Left cardiac atrium (tissue), 4 donors: ENCODE results near the gene TIMM22. TPM values are rescaled to one million over a fixed set of nuclear protein-coding genes. Genes with fewer than 3 reads are reported as not detected.
A peak's percentile ranks its signal among the peaks of the same experiment; 100 is the strongest.
"Not testable (repeated sequence)": the region's sequence is repeated elsewhere in the genome, so short reads cannot be mapped to it uniquely, and the experiment has no call there.

Experiments
- ATAC-seq, 2 donors: fragments of 200-7000 bp; cut with Tn5 transposase; one replicate each; pipeline ENCODE4 v1.9.1; 2020; ENCODE audit warnings: mild to moderate bottlenecking in 2 of 2, moderate library complexity in 2 of 2
- DNase-seq: peaks from one replicate; pipeline ENCODE4 v3.0.0-alpha.2; 2020
- intact Hi-C, 2 donors: fragments of 100-400 bp; cut with DNase I; formaldehyde crosslinking; loops; one replicate each; pipeline versions ENCODE4 v1.14.1 to v1.15.1; 2022 to 2023
- microRNA-seq, 2 donors: library from miRNA; unstranded; fragments of <30 nt; microRNA quantifications; one replicate each; pipeline ENCODE4 v1.2.0, GENCODE V29; 2020
- total RNA-seq, 2 donors: library from RNA; stranded (reverse); fragmentation: NEBNext Ultra II Directional; extraction: Animal tissue kit (Norgen Biotek cat#: 25700); gene quantifications; one replicate each; pipeline ENCODE4 v1.2.1, GENCODE V29; 2021
- donor health status: DM: no; HTN: yes; CAD: no.
- donor health status: DM: no; HTN: yes; CAD: no; lungs with severe emphysema.
- donor health status: DM: yes; HTN: yes; CAD: no.
- donor health status: Dilated cardiomyopathy.

Gene TIMM22
- total RNA-seq, 2 donors from 2014 or later = 13.2 to 15.6 TPM

GRCh38 chr17:1047177-1047878 lies 50.4 kb downstream of the TIMM22 start:
- intact Hi-C loops = loop anchor here (2.0 to 5.0 kb wide), 2 partner anchors 19 to 45 kb away; no protein-coding TSS in a partner anchor
- ATAC-seq = peak; percentile 67 to 82

GRCh38 chr17:1047879-1048470 lies 51.0 kb downstream of the TIMM22 start:
- intact Hi-C loops = loop anchor here (2.0 to 5.0 kb wide), 2 partner anchors 19 to 46 kb away; no protein-coding TSS in a partner anchor
- DNase-seq = no peak

More at GRCh38 chr17:1047177-1047878, 50.4 kb downstream of the TIMM22 start:
- DNase-seq = peak; percentile 71

GRCh38 chr17:1048516-1049115 lies 51.7 kb downstream of the TIMM22 start:
- peak; percentile 13 for DNase-seq
- intact Hi-C loops = loop anchor here in 1 of 2 donors (5.0 kb wide), 1 partner anchor 46 kb away; no protein-coding TSS in a partner anchor

More at GRCh38 chr17:1047879-1048470, 51.0 kb downstream of the TIMM22 start:
- peak in 1 of 2 donors; percentile 1 for ATAC-seq

GRCh38 chr17:1049446-1050225 lies 52.7 kb downstream of the TIMM22 start:
- no peak for ATAC-seq
- intact Hi-C loops = loop anchor here in 1 of 2 donors (5.0 kb wide), 1 partner anchor 47 kb away; no protein-coding TSS in a partner anchor
- peak; percentile 19 for DNase-seq

More at GRCh38 chr17:1048516-1049115, 51.7 kb downstream of the TIMM22 start:
- not testable (repeated sequence) for ATAC-seq

- ATAC-seq (no peak), DNase-seq (peak; percentile 18)
- intact Hi-C loops = no loop called here
Measured at GRCh38 chr17:1050246-1050995, 53.5 kb downstream of the TIMM22 start.

GRCh38 chr17:1050996-1051925 lies 54.3 kb downstream of the TIMM22 start:
- DNase-seq (peak; percentile 19), ATAC-seq (no peak)
- intact Hi-C loops = no loop called here

Small RNA genes lying within 50 kb of the gene (microRNA-seq; reads per million reads assigned to microRNA genes)
- gene MIR3183 = 0.54 to 1.4 reads per million in 2 donors

Other genes with a start within 250 kb of the TIMM22 start
- gene GEMIN4, start 244.9 kb upstream of the TIMM22 start, total RNA-seq = 10 to 100 TPM; 11.8 to 15.4 TPM
- 10 to 100 TPM; 32.7 to 41.1 TPM for gene GLOD4, start 214.8 kb upstream of the TIMM22 start, total RNA-seq
- 10 to 100 TPM; 14.9 to 17.7 TPM for gene MRM3, start 214.8 kb upstream of the TIMM22 start, total RNA-seq
- gene NXN, start 17.4 kb upstream of the TIMM22 start, total RNA-seq = 10 to 100 TPM; 16.7 to 20.8 TPM
- 100 to 1,000 TPM; 118 to 132 TPM for gene ABR, start 182.9 kb downstream of the TIMM22 start, total RNA-seq